Prostate gland (tissue), 2 donors: ENCODE measurements around the gene RAB24. TPM values are rescaled to one million over a fixed set of nuclear protein-coding genes. Genes with fewer than 3 reads are reported as not detected.

Experiments
- DNase-seq: peaks from one replicate; pipeline ENCODE4 v3.0.0-alpha.2; 2019; ENCODE audit warnings: low spot score
- H3K27ac ChIP-seq, 2 donors: fragments of 200-600 bp; sonication (generic); 2 replicates each; pipeline ENCODE4 v1.5.1; 2017 to 2019
- H3K27me3 ChIP-seq: fragments of 200-600 bp; sonication (generic); replicated peaks from 2 replicates; pipeline ENCODE4 v1.5.1; 2019; ENCODE audit not compliant: insufficient read depth
- H3K36me3 ChIP-seq, 2 donors: fragments of 200-600 bp; sonication (generic); 1 replicate in 1 of 2; 2 replicates in 1 of 2; pipeline versions ENCODE4 v1.5.1 to v1.8.1; 2017 to 2019
- H3K4me1 ChIP-seq: fragments of 200-600 bp; sonication (generic); replicated peaks from 2 replicates; pipeline ENCODE4 v1.5.1; 2019
- H3K4me3 ChIP-seq, 2 donors: fragments of 200-600 bp; sonication (generic); 2 replicates each; pipeline ENCODE4 v1.5.1; 2017 to 2019
- H3K9me3 ChIP-seq: fragments of 200-600 bp; sonication (generic); 2 replicates; pipeline ENCODE4 v1.5.1; 2017
- POLR2A ChIP-seq: fragments of 450-650 bp; IDR thresholded peaks from one replicate; pipeline ENCODE4 v1.6.1; 2016; ENCODE audit warnings: antibody characterized with exemption, mild to moderate bottlenecking
- POLR2AphosphoS5 ChIP-seq: sonication (generic); formaldehyde crosslinking; IDR thresholded peaks from one replicate; pipeline ENCODE4 v1.6.1; 2017; ENCODE audit warnings: antibody characterized with exemption
- WGBS: methylation state at CpG from one replicate; pipeline ENCODE4 v1.1.5; 2018; 5-methylcytosine and 5-hydroxymethylcytosine counted together
- intact Hi-C: fragments of 100-400 bp; cut with DNase I; formaldehyde crosslinking; loops from one replicate; pipeline ENCODE4 v1.14.2; 2022
- total RNA-seq, 2 donors: library from RNA; depleted of rRNA; stranded (reverse); fragments of >200 nt; gene quantifications; one replicate each; pipeline ENCODE4 v1.1.0, GENCODE V29; 2016
- TF ChIP-seq, protein P1 (sequence below), 4 experiments: fragments of 200-600 bp in 2 of 4; fragments of 450-650 bp in 2 of 4; sonication (generic) in 2 of 4; IDR thresholded peaks; 1 replicate in 3 of 4; 2 replicates in 1 of 4; pipeline ENCODE4 v1.5.1; 2016 to 2019; ENCODE audit warnings: antibody characterized with exemption in 4 of 4, mild to moderate bottlenecking in 2 of 4, moderate library complexity in 2 of 4

RAB24 gene
- total RNA-seq, 2 donors from 2014 or later, result 30.0 to 30.4 TPM

DNA sequence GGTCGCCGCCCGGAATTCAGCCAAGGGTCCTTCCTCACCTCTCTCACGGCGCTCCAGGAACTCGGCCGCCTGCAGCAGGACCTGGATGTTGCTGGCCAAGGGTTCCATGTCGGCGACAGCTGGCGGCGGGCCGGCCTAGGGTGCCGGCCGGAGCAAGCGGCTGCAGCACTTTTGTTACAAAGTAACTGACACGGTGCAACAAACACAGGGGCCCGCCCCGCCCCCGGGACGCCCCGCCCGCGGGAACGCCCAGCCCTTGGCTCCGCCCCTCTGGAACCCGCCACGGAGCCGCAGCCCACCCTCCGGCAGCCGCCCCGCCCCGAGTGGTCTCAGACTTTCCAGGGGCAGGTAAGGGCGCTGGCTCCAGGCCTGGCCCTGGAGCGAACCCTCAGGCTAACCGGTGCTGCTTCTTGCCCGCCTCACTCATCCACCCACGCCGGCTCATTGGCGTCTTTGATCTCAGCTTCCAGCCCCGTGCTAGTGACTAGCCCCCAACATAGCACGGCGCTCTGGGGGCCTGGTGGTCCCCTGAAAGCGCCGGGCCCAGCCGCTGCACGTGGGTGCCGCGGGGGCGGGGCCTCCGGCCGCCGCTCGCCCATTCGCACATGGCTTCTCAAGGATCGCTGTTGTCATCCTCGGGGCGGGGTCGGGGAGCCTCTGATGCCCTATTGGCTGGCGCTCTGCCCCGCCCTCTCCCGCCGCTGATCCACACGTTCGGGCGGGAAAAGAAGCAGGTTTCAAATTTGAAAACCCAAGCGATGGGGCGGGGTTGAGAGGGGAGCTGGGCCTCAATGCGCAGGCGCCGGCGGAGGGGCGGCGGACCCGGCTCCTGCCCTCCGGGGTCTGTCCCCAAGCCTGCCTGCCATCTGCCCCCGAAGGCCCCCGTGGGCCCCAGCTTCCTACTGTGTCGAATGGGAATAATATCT is 8.5 kb upstream of the RAB24 start, which contains the start of gene MXD3:
Gene MXD3 (minus strand): TSS at position 176 of the 926 bp plus-strand sequence. CDS start 68 bp downstream, at position 108.
- Histone ChIP-seq H3K27me3 (no peaks in the 10 kb centered on the region), H3K27ac (no peak within 1 kb of the TSS), H3K4me3 (peak within 1 kb of the TSS; percentile 36 to 50), H3K36me3 (no peaks in the 10 kb centered on the region), H3K9me3 (no peaks in the 10 kb centered on the region), H3K4me1 (peaks cover 11% of the 10 kb centered on the region)
- WGBS, result under 1% methylated on average over 57 of the region's 78 CpGs
- peak; percentile 96 for DNase-seq
- TF ChIP-seq POLR2A (no peak), POLR2AphosphoS5 (peak; percentile 86)
- TF ChIP-seq, protein P1, sequence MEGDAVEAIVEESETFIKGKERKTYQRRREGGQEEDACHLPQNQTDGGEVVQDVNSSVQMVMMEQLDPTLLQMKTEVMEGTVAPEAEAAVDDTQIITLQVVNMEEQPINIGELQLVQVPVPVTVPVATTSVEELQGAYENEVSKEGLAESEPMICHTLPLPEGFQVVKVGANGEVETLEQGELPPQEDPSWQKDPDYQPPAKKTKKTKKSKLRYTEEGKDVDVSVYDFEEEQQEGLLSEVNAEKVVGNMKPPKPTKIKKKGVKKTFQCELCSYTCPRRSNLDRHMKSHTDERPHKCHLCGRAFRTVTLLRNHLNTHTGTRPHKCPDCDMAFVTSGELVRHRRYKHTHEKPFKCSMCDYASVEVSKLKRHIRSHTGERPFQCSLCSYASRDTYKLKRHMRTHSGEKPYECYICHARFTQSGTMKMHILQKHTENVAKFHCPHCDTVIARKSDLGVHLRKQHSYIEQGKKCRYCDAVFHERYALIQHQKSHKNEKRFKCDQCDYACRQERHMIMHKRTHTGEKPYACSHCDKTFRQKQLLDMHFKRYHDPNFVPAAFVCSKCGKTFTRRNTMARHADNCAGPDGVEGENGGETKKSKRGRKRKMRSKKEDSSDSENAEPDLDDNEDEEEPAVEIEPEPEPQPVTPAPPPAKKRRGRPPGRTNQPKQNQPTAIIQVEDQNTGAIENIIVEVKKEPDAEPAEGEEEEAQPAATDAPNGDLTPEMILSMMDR (IDR thresholded peaks at IDR 0.05), result peak in 1 of 4 experiments; percentile 8
- intact Hi-C loops, result loop anchor here (5.0 kb wide), 1 partner anchor 45 kb away; the partner anchor contains the start of gene RGS14

DNA sequence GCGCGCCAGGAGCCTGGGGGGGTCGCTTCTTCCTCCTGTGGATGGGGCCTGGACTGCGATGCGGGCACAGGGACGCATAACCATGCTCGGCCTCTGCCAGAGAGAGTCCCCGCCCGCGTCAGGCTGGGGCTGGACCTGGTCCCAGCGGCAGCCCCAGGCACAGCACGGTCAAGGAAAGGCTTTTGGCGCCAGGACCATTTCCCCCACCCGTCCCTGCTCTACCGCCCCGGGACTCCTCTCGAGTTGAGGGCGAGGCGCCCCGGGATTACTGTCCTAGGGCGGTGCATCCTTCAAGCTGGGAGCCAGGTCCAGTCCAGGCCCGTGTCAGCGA is 7.8 kb upstream of the RAB24 start:
- Histone ChIP-seq H3K4me3 (peak overlapping the region; percentile 36 to 50), H3K4me1 (peaks cover 11% of the 10 kb centered on the region), H3K36me3 (peaks cover 0 to 3% of the 10 kb centered on the region in 2 donors), H3K27me3 (no peaks in the 10 kb centered on the region), H3K9me3 (no peaks in the 10 kb centered on the region), H3K27ac (no peak overlapping the region)
- no peak for TF ChIP-seq POLR2AphosphoS5
- TF ChIP-seq, protein P1 (IDR thresholded peaks at IDR 0.05), result no peak
- no peak for TF ChIP-seq POLR2A
- WGBS, result 0% methylated on average over 21 of the region's 23 CpGs
- intact Hi-C loops, result loop anchor here (5.0 kb wide), 1 partner anchor 46 kb away; the partner anchor contains the start of gene RGS14
- no peak for DNase-seq

DNA sequence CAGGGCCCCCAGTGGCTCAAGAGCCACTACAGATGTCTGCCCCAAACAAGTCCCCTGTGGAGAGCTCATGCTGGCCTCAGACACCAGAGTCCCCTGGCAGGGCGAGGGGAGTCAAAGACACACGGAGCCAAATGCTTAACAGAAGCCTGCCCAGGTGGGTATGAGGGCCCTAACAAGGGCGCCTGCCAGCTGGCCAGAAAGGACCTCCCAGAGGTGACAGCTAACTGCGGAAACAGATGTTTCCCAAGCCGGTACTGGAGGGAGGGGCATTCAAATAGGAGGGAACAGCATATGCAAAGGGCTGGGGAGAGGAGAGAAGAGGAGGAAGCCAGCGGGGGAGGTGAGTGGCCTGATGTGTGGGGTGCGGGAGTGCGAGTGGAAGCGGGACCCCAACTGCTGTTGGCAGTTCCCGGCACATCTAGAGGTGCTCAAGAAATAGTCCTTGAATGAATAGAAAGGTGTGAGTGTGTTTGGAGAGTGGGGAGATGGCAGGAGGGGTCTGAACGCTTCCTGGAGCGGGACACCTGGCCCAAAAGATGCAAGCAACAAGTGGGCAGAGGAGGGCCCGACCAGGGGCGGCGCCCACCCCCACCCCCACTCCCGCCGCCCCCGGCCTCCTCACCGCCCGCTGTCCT is 7.4 kb upstream of the RAB24 start:
- Histone ChIP-seq H3K27ac (no peak overlapping the region), H3K9me3 (no peaks in the 10 kb centered on the region), H3K4me3 (no peak overlapping the region), H3K36me3 (peaks cover 0 to 3% of the 10 kb centered on the region in 2 donors), H3K27me3 (no peaks in the 10 kb centered on the region), H3K4me1 (peaks cover 11% of the 10 kb centered on the region)
- intact Hi-C loops, result loop anchor here (5.0 kb wide), 1 partner anchor 46 kb away; the partner anchor contains the start of gene RGS14
- TF ChIP-seq POLR2AphosphoS5 (no peak), POLR2A (no peak)
- TF ChIP-seq, protein P1 (IDR thresholded peaks at IDR 0.05), result no peak
- no peak for DNase-seq
- 16% methylated on average over 18 of the region's 20 CpGs for WGBS

DNA sequence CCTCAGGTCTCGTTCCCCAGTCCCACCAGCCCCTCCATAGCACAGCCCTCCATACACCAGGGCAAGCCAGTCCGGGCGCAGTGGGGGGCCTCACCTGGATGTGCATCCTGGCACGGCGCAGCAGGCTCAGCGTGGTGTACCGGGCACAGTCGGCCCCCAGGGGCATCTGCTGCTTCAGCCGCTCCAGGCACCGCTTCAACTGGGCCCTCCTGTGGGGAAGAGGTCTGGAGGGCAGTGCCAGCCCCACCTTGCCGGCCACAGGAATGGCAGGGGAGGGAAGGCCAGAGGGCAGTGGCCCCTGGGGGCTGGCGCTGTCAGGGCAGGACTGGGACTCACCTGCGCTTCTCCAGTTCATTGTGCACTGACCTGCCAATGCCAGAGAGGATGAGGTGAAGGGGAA is 6.8 kb upstream of the RAB24 start:
- 88% methylated on average over 13 of the region's 13 CpGs for WGBS
- intact Hi-C loops, result loop anchor here (5.0 kb wide), 1 partner anchor 47 kb away; the partner anchor contains the start of gene RGS14
- H3K27me3 ChIP-seq, result no peaks in the 10 kb centered on the region
- TF ChIP-seq POLR2A, result no peak
- DNase-seq, result no peak
- H3K4me1 ChIP-seq, result peaks cover 11% of the 10 kb centered on the region
- no peaks in the 10 kb centered on the region for H3K9me3 ChIP-seq
- no peak overlapping the region for H3K4me3 ChIP-seq
- peaks cover 0 to 3% of the 10 kb centered on the region in 2 donors for H3K36me3 ChIP-seq
- H3K27ac ChIP-seq, result no peak overlapping the region
